Colonic mucosa (tissue), 4 donors: Measurements from ENCODE around the gene SULF2. TPM values are rescaled to one million over a fixed set of nuclear protein-coding genes. Genes with fewer than 3 reads are reported as not detected.

Source experiments
- DNase-seq: peaks from one replicate; pipeline ENCODE4 v3.0.0-alpha.2; 2020
- H3K27ac ChIP-seq: fragments of 200-600 bp; one replicate; pipeline ENCODE4 v1.8.0; 2021
- H3K27me3 ChIP-seq: fragments of 200-600 bp; one replicate; pipeline ENCODE4 v1.8.0; 2021
- H3K36me3 ChIP-seq: fragments of 200-600 bp; one replicate; pipeline ENCODE4 v1.8.0; 2021
- H3K4me1 ChIP-seq: fragments of 200-600 bp; one replicate; pipeline ENCODE4 v1.8.0; 2021; ENCODE audit warnings: mild to moderate bottlenecking
- H3K4me3 ChIP-seq: fragments of 200-600 bp; one replicate; pipeline ENCODE4 v1.8.0; 2021
- H3K9ac ChIP-seq, 2 donors: one replicate each; pipeline ENCODE4 v1.7.0; 2013; ENCODE audit warnings: control low read depth in 2 of 2, low read depth in 2 of 2, low read length in 2 of 2
- H3K9me3 ChIP-seq: fragments of 200-600 bp; one replicate; pipeline ENCODE4 v1.8.0; 2021
- intact Hi-C: fragments of 100-400 bp; cut with DNase I; formaldehyde crosslinking; loops from one replicate; pipeline ENCODE4 v1.14.1; 2022
- total RNA-seq, 2 donors: library from RNA; stranded (reverse); fragmentation: NEBNext Ultra II Directional in 1 of 2; extraction: Animal tissue kit (Norgen Biotek cat#: 25700) in 1 of 2; gene quantifications; one replicate each; pipeline ENCODE4 v1.2.1, GENCODE V29; 2021
- TF ChIP-seq, protein P1 (sequence below): fragments of 200-600 bp; IDR thresholded peaks from one replicate; pipeline ENCODE4 v1.8.0; 2022; ENCODE audit warnings: antibody characterized with exemption, mild to moderate bottlenecking
- donor health status: healthy.
- donor health status: DM: no; HTN: no; CAD: no.
- donor health status: DM: no; HTN: no; CAD: no.

The SULF2 gene
- total RNA-seq, 2 donors from 2014 or later: 97.9 to 153 TPM

DNA sequence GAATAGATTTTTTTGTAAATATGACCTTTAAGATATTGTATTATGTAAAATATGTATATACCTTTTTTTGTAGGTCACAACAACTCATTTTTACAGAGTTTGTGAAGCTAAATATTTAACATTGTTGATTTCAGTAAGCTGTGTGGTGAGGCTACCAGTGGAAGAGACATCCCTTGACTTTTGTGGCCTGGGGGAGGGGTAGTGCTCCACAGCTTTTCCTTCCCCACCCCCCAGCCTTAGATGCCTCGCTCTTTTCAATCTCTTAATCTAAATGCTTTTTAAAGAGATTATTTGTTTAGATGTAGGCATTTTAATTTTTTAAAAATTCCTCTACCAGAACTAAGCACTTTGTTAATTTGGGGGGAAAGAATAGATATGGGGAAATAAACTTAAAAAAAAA is 130.9 kb downstream of the SULF2 start:
- no peak for DNase-seq
- H3K4me1 ChIP-seq: no peaks in the 10 kb centered on the region
- H3K4me3 ChIP-seq: no peak overlapping the region
- TF ChIP-seq, protein P1, sequence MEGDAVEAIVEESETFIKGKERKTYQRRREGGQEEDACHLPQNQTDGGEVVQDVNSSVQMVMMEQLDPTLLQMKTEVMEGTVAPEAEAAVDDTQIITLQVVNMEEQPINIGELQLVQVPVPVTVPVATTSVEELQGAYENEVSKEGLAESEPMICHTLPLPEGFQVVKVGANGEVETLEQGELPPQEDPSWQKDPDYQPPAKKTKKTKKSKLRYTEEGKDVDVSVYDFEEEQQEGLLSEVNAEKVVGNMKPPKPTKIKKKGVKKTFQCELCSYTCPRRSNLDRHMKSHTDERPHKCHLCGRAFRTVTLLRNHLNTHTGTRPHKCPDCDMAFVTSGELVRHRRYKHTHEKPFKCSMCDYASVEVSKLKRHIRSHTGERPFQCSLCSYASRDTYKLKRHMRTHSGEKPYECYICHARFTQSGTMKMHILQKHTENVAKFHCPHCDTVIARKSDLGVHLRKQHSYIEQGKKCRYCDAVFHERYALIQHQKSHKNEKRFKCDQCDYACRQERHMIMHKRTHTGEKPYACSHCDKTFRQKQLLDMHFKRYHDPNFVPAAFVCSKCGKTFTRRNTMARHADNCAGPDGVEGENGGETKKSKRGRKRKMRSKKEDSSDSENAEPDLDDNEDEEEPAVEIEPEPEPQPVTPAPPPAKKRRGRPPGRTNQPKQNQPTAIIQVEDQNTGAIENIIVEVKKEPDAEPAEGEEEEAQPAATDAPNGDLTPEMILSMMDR: no peak
- H3K27ac ChIP-seq: no peak overlapping the region
- H3K9me3 ChIP-seq: no peaks in the 10 kb centered on the region
- intact Hi-C loops: no loop called here
- H3K27me3 ChIP-seq: no peaks in the 10 kb centered on the region
- H3K36me3 ChIP-seq: peaks cover 9% of the 10 kb centered on the region
- no peak overlapping the region for H3K9ac ChIP-seq

DNA sequence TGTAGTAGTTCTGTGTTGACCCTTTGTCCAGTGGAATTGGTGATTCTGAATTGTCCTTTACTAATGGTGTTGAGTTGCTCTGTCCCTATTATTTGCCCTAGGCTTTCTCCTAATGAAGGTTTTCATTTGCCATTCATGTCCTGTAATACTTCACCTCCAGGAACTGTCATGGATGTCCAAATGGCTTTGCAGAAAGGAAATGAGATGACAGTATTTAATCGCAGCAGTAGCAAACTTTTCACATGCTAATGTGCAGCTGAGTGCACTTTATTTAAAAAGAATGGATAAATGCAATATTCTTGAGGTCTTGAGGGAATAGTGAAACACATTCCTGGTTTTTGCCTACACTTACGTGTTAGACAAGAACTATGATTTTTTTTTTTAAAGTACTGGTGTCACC is 131.4 kb downstream of the SULF2 start:
- no peak overlapping the region for H3K27ac ChIP-seq
- H3K9me3 ChIP-seq: no peaks in the 10 kb centered on the region
- no peak overlapping the region for H3K4me3 ChIP-seq
- no peaks in the 10 kb centered on the region for H3K27me3 ChIP-seq
- H3K4me1 ChIP-seq: no peaks in the 10 kb centered on the region
- H3K9ac ChIP-seq: no peak overlapping the region
- intact Hi-C loops: no loop called here
- DNase-seq: no peak
- TF ChIP-seq, protein P1: no peak
- H3K36me3 ChIP-seq: peaks cover 14% of the 10 kb centered on the region

DNA sequence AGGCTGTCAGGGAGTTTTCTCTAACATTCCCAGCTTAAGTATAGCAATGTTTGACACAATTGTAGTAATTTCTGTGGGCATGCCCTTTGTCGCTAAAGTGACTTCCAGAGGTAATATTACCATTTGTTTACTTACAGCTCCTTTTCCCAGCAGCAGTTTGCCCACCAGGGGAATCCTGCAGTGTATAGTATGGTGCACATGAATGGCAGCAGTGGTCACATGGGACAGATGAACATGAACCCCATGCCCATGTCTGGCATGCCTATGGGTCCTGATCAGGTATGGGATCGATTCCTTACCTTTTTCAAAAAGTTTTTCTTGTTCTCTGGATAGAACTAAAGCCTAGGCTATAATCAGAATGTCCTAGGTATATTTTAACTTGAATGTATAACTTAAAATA is 132.5 kb downstream of the SULF2 start:
- Histone ChIP-seq H3K9me3 (no peaks in the 10 kb centered on the region), H3K9ac (no peak overlapping the region), H3K4me3 (no peak overlapping the region), H3K27ac (no peak overlapping the region), H3K36me3 (peaks cover 16% of the 10 kb centered on the region), H3K27me3 (no peaks in the 10 kb centered on the region), H3K4me1 (no peaks in the 10 kb centered on the region)
- no peak for DNase-seq
- intact Hi-C loops: no loop called here
- TF ChIP-seq, protein P1: no peak

DNA sequence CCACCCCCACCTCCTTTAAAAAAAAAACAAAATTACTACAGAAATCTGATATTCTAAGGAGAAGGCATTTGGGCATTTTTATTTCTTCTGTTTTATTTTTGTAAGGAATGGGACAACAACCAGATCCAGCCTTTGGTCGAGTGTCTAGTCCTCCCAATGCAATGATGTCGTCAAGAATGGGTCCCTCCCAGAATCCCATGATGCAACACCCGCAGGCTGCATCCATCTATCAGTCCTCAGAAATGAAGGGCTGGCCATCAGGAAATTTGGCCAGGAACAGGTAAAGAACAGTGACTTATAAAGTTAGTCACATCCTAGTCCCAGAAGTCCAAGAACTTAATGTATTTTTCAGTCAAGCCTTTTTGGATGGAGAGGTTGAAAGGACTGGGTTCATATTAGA is 133.0 kb downstream of the SULF2 start:
- TF ChIP-seq, protein P1: no peak
- H3K27me3 ChIP-seq: no peaks in the 10 kb centered on the region
- intact Hi-C loops: no loop called here
- no peak overlapping the region for H3K9ac ChIP-seq
- no peak overlapping the region for H3K4me3 ChIP-seq
- no peak overlapping the region for H3K27ac ChIP-seq
- H3K9me3 ChIP-seq: no peaks in the 10 kb centered on the region
- H3K36me3 ChIP-seq: peaks cover 16% of the 10 kb centered on the region
- no peak for DNase-seq
- no peaks in the 10 kb centered on the region for H3K4me1 ChIP-seq

DNA sequence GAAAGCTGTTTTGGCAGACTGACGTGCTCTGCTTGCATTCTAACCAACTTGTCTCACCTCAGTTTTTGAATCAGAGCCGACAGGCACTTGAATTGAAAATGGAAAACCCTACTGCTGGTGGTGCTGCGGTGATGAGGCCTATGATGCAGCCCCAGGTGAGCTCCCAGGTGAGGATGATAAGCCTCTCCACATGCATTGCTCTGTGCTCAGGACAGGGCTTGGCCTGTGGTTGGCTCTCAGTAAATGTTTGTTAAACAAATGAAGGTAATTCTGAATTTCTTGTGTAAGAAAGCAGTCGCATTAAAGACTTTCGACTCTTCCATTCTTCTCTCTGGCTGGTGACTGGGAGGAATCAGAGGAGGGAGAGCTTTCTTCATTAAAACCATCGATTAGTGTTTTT is 136.3 kb downstream of the SULF2 start:
- DNase-seq: no peak
- TF ChIP-seq, protein P1: no peak
- H3K4me1 ChIP-seq: no peaks in the 10 kb centered on the region
- no peak overlapping the region for H3K4me3 ChIP-seq
- H3K36me3 ChIP-seq: peaks cover 14% of the 10 kb centered on the region
- H3K27ac ChIP-seq: no peak overlapping the region
- intact Hi-C loops: no loop called here
- H3K9me3 ChIP-seq: no peaks in the 10 kb centered on the region
- no peaks in the 10 kb centered on the region for H3K27me3 ChIP-seq
- H3K9ac ChIP-seq: no peak overlapping the region

DNA sequence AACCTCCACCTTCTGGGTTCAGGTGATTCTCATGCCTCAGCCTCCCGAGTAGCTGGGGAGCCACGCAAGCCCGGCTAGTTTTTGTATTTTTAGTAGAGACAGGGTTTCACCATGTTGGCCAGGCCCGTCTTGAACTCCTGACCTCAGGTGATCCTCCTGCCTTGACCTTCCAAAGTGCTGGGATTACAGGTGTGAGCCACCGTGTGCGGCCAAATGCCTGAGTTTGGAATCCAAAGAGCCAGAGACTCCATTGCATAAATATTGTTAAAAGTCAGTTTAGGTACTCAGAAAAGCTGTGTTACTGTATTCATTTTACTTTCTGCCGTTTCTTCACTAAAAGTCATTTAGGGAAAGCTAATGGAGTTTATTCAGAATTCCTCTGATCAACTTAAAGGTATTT is 137.3 kb downstream of the SULF2 start:
- DNase-seq: no peak
- H3K36me3 ChIP-seq: peaks cover 11% of the 10 kb centered on the region
- no peak overlapping the region for H3K4me3 ChIP-seq
- H3K27me3 ChIP-seq: no peaks in the 10 kb centered on the region
- H3K4me1 ChIP-seq: no peaks in the 10 kb centered on the region
- TF ChIP-seq, protein P1: no peak
- no peak overlapping the region for H3K27ac ChIP-seq
- no peak overlapping the region for H3K9ac ChIP-seq
- intact Hi-C loops: no loop called here
- no peaks in the 10 kb centered on the region for H3K9me3 ChIP-seq
